Spleen (tissue), 7 donors: ENCODE data around the gene PSMF1.

Experiments used
- CTCF ChIP-seq, 11 experiments: fragments of 200-600 bp in 7 of 11; fragments of 450-650 bp in 4 of 11; sonication (generic) in 4 of 11; IDR thresholded peaks in 8 of 11; conservative IDR thresholded peaks in 3 of 11; 1 replicate in 7 of 11; 2 replicates in 4 of 11; pipeline versions ENCODE4 v1.4.0 to v1.8.0; 2016 to 2021; ENCODE audit warnings: antibody characterized with exemption in 11 of 11, inconsistent platforms in 4 of 11, mild to moderate bottlenecking in 1 of 11
- POLR2AphosphoS5 ChIP-seq, 3 donors: sonication (generic); formaldehyde crosslinking; IDR thresholded peaks; one replicate each; pipeline ENCODE4 v1.5.1; 2017; ENCODE audit warnings: antibody characterized with exemption in 3 of 3
- donor health status: DM: no; HTN: no; CAD: no; lungs with moderate emphysema.
- donor health status: DM: no; HTN: no; CAD: no.
- donor health status: DM: no; HTN: no; CAD: no.

- no peak for TF ChIP-seq POLR2AphosphoS5 (IDR thresholded peaks at IDR 0.05)
- no peak for TF ChIP-seq CTCF (IDR thresholded peaks at IDR 0.05 in 8 of 11, conservative IDR thresholded peaks at IDR 0.05 in 3 of 11)
Observed at GRCh38 chr20:1124421-1124820, 6.0 kb downstream of the PSMF1 start.
